H1 (cell line): ENCODE measurements around the gene COL26A1. TPM values are rescaled to one million over a fixed set of nuclear protein-coding genes. Genes with fewer than 3 reads are reported as not detected.

ENCODE experiments used
- CTCF ChIA-PET: fragments of 300-600 bp; sonication (Branson Sonifier 250); formaldehyde crosslinking; loops from one replicate; lab custom pipeline; 2021; ENCODE audit not compliant: partially characterized antibody; lab: Charles Lee
- POLR2A ChIA-PET: fragments of 300-600 bp; sonication (Branson Sonifier 250); formaldehyde crosslinking; loops from one replicate; lab custom pipeline; 2021; ENCODE audit warnings: inconsistent platforms; ENCODE audit not compliant: partially characterized antibody; lab: Charles Lee
- DNase-seq, 2 experiments: peaks; one replicate each; pipeline versions ENCODE4 v3.0.0 to v3.0.0-alpha.2; 2010 to 2022; ENCODE audit warnings: low spot score in 2 of 2, low read depth in 1 of 2, mixed read lengths in 1 of 2
- FAIRE-seq: peaks from 2 replicates; lab custom pipeline; 2011; peaks lifted over from hg19 to GRCh38; lab: Jason Lieb, UNC
- H2AFZ ChIP-seq: 2 replicates; pipeline ENCODE4 v1.8.1; 2012; ENCODE audit warnings: low read length, inconsistent platforms
- H2AK5ac ChIP-seq: 2 replicates; pipeline ENCODE4 v1.6.1; 2013; ENCODE audit warnings: low read depth, low read length
- H2BK120ac ChIP-seq: replicated peaks from 2 replicates; pipeline ENCODE3; 2013; ENCODE audit warnings: low read depth, low read length, inconsistent platforms
- H2BK12ac ChIP-seq: 2 replicates; pipeline ENCODE4 v1.6.1; 2013; ENCODE audit warnings: low read depth, low read length
- H2BK15ac ChIP-seq: 2 replicates; pipeline ENCODE4 v1.6.1; 2013; ENCODE audit warnings: low read length
- H2BK20ac ChIP-seq: 2 replicates; pipeline ENCODE4 v1.6.1; 2013; ENCODE audit warnings: low read length
- H2BK5ac ChIP-seq: 2 replicates; pipeline ENCODE4 v1.6.1; 2013; ENCODE audit warnings: low read depth, low read length
- H3K14ac ChIP-seq: 2 replicates; pipeline ENCODE4 v1.6.1; 2013; ENCODE audit warnings: inconsistent platforms; ENCODE audit not compliant: insufficient read length
- H3K18ac ChIP-seq: 2 replicates; pipeline ENCODE4 v1.6.1; 2013; ENCODE audit warnings: low read length; ENCODE audit errors: extremely low read depth
- H3K23ac ChIP-seq: 2 replicates; pipeline ENCODE4 v1.6.1; 2013; ENCODE audit warnings: inconsistent platforms; ENCODE audit not compliant: insufficient read length
- H3K23me2 ChIP-seq: 2 replicates; pipeline ENCODE4 v1.6.1; 2013; ENCODE audit warnings: low read depth, low read length
- H3K27ac ChIP-seq: 2 replicates; pipeline ENCODE4 v1.6.1; 2011; ENCODE audit warnings: low read depth, low read length, inconsistent platforms
- H3K27me3 ChIP-seq, 4 experiments: replicated peaks in 1 of 4; 1 replicate in 1 of 4; 2 replicates in 3 of 4; pipeline versions ENCODE4 v1.6.1 to v1.8.1; 2011 to 2013; ENCODE audit warnings: low read length in 3 of 4, mild to moderate bottlenecking in 3 of 4, inconsistent platforms in 2 of 4, mixed read lengths in 2 of 4, moderate library complexity in 1 of 4; ENCODE audit not compliant: control insufficient read depth in 3 of 4, insufficient read depth in 3 of 4; ENCODE audit errors: extremely low read depth in 1 of 4
- H3K36me3 ChIP-seq, 4 experiments: 2 replicates each; pipeline versions ENCODE4 v1.6.1 to v1.8.1; 2011 to 2013; ENCODE audit warnings: mild to moderate bottlenecking in 4 of 4, low read length in 3 of 4, moderate library complexity in 2 of 4, control low read depth in 1 of 4, inconsistent platforms in 1 of 4; ENCODE audit not compliant: insufficient read depth in 4 of 4, control insufficient read depth in 2 of 4
- H3K4ac ChIP-seq: replicated peaks from 2 replicates; pipeline ENCODE3; 2013; ENCODE audit warnings: low read length, low read depth, mixed read lengths, inconsistent platforms; ENCODE audit not compliant: insufficient read length
- H3K4me1 ChIP-seq, 4 experiments: replicated peaks in 1 of 4; 1 replicate in 1 of 4; 2 replicates in 3 of 4; pipeline versions ENCODE4 v1.6.1 to v1.8.1; 2011 to 2013; ENCODE audit warnings: low read length in 3 of 4, inconsistent platforms in 2 of 4, mixed read lengths in 1 of 4; ENCODE audit not compliant: insufficient read depth in 4 of 4, control insufficient read depth in 3 of 4
- H3K4me2 ChIP-seq, 2 experiments: 2 replicates each; pipeline versions ENCODE4 v1.6.1 to v1.8.1; 2011 to 2013; ENCODE audit warnings: low read depth in 2 of 2, low read length in 2 of 2, control low read depth in 1 of 2, inconsistent platforms in 1 of 2, mild to moderate bottlenecking in 1 of 2; ENCODE audit not compliant: insufficient read depth in 1 of 2
- H3K4me3 ChIP-seq, 4 experiments: fragments of 200-600, 300-600 bp in 1 of 4; sonication (generic), shearing (Covaris generic), sonication (Bioruptor Twin) in 1 of 4; 2 replicates each; pipeline versions ENCODE4 v1.5.1 to v1.8.1; 2011 to 2016; ENCODE audit warnings: low read length in 4 of 4, low read depth in 3 of 4, control low read depth in 2 of 4, inconsistent platforms in 2 of 4, mild to moderate bottlenecking in 2 of 4, mixed read lengths in 1 of 4, moderate library complexity in 1 of 4; ENCODE audit not compliant: insufficient read depth in 2 of 4; ENCODE audit errors: extremely low read depth in 1 of 4
- H3K56ac ChIP-seq: replicated peaks from 2 replicates; pipeline ENCODE3; 2013; ENCODE audit warnings: low read depth, mild to moderate bottlenecking, mixed read lengths, low read length, inconsistent platforms; ENCODE audit not compliant: insufficient read length
- H3K79me1 ChIP-seq: 2 replicates; pipeline ENCODE4 v1.6.1; 2013; ENCODE audit warnings: low read depth, low read length, control low read depth
- H3K79me2 ChIP-seq, 2 experiments: 2 replicates each; pipeline versions ENCODE4 v1.6.1 to v1.8.1; 2012 to 2013; ENCODE audit warnings: low read length in 2 of 2, mild to moderate bottlenecking in 2 of 2, inconsistent platforms in 1 of 2; ENCODE audit not compliant: insufficient read depth in 2 of 2, control insufficient read depth in 1 of 2
- H3K9ac ChIP-seq, 4 experiments: replicated peaks in 1 of 4; 1 replicate in 1 of 4; 2 replicates in 3 of 4; pipeline versions ENCODE4 v1.6.1 to v1.8.1; 2011 to 2013; ENCODE audit warnings: low read depth in 3 of 4, low read length in 3 of 4, control low read depth in 2 of 4, mild to moderate bottlenecking in 2 of 4, moderate library complexity in 2 of 4, inconsistent platforms in 1 of 4; ENCODE audit errors: extremely low read depth in 1 of 4
- H3K9me3 ChIP-seq, 2 experiments: 2 replicates each; pipeline versions ENCODE4 v1.6.1 to v1.8.1; 2012 to 2013; ENCODE audit warnings: mild to moderate bottlenecking in 2 of 2, moderate library complexity in 2 of 2, control low read depth in 1 of 2, inconsistent platforms in 1 of 2, low read depth in 1 of 2, low read length in 1 of 2, mixed read lengths in 1 of 2; ENCODE audit not compliant: insufficient read depth in 2 of 2
- H4K20me1 ChIP-seq, 2 experiments: replicated peaks in 1 of 2; 2 replicates each; pipeline versions ENCODE3 to v1.8.1; 2011 to 2013; ENCODE audit warnings: inconsistent platforms in 2 of 2, low read length in 2 of 2, mild to moderate bottlenecking in 1 of 2; ENCODE audit not compliant: insufficient read depth in 2 of 2, control insufficient read depth in 1 of 2
- H4K5ac ChIP-seq: 2 replicates; pipeline ENCODE4 v1.6.1; 2013; ENCODE audit warnings: low read length, low read depth, mixed read lengths, inconsistent platforms; ENCODE audit not compliant: insufficient read length
- H4K8ac ChIP-seq: 2 replicates; pipeline ENCODE4 v1.8.0; 2013; ENCODE audit warnings: mild to moderate bottlenecking, moderate library complexity, low read length, inconsistent platforms; ENCODE audit not compliant: insufficient read depth; ENCODE audit errors: extremely low read depth
- H4K91ac ChIP-seq: replicated peaks from 2 replicates; pipeline ENCODE3; 2013; ENCODE audit warnings: low read length, mixed read lengths, inconsistent platforms; ENCODE audit not compliant: insufficient read length
- CBX8 ChIP-seq: fragments of 300-800, 300-1000 bp; sonication (generic); IDR thresholded peaks from 2 replicates; pipeline ENCODE4 v1.7.1; 2016; ENCODE audit warnings: low read depth, low read length, borderline replicate concordance
- NRF1 ChIP-seq: IDR thresholded peaks from 2 replicates; pipeline ENCODE4 v1.6.1; 2011; ENCODE audit warnings: mild to moderate bottlenecking, low read depth, low read length, improper control_type of control experiment
- RXRA ChIP-seq: IDR thresholded peaks from 2 replicates; pipeline ENCODE4 v1.6.1; 2011; ENCODE audit warnings: low read depth, mild to moderate bottlenecking, low read length, moderate library complexity; ENCODE audit not compliant: insufficient read depth
- SRF ChIP-seq: IDR thresholded peaks from 2 replicates; pipeline ENCODE4 v1.6.1; 2011; ENCODE audit warnings: mild to moderate bottlenecking, low read depth, low read length, moderate library complexity
- TAF1 ChIP-seq: IDR thresholded peaks from 2 replicates; pipeline ENCODE4 v1.6.1; 2011; ENCODE audit warnings: mild to moderate bottlenecking, low read depth, low read length
- WGBS, 2 experiments: shearing (Covaris generic) in 1 of 2; methylation state at CpG; one replicate each; pipeline versions ENCODE4 v1.1.6 to v1.1.7; 2013 to 2015; ENCODE audit warnings: low lambda C conversion rate in 2 of 2, mixed read lengths in 2 of 2, inconsistent platforms in 1 of 2, low coverage in 1 of 2, missing lambda C conversion rate in 1 of 2; ENCODE audit not compliant: insufficient replicate concordance in 2 of 2, insufficient coverage in 1 of 2, insufficient read length in 1 of 2; ENCODE audit errors: extremely low coverage in 1 of 2, missing lambda C conversion rate in 1 of 2; 5-methylcytosine and 5-hydroxymethylcytosine counted together
- polyA plus RNA-seq, 7 experiments: library from polyadenylated mRNA; depleted of rRNA in 3 of 7; stranded (reverse) in 5 of 7; unstranded in 2 of 7; fragments of >200 nt in 5 of 7; fragments of 200-250 nt in 2 of 7; gene quantifications; 1 replicate in 5 of 7; 2 replicates in 1 of 7; 4 replicates in 1 of 7; pipeline versions ENCODE4 v1.2.1 to v1.2.3, GENCODE V29; 2011 to 2013; ENCODE audit warnings: missing spikeins in 2 of 7, mixed read lengths in 2 of 7
- total RNA-seq: library from RNA; stranded (reverse); fragmentation: NEBNext Ultra II Directional; extraction: Animal tissue kit (Norgen Biotek cat#: 25700); gene quantifications from 2 replicates; pipeline ENCODE4 v1.2.1, GENCODE V29; 2021

COL26A1 gene
- total and polyA plus RNA-seq, 2 of the 8 experiments (the other 6 are each of a cell fraction or from before 2014, with no cell fraction given): 51.1 to 68.8 TPM

DNA sequence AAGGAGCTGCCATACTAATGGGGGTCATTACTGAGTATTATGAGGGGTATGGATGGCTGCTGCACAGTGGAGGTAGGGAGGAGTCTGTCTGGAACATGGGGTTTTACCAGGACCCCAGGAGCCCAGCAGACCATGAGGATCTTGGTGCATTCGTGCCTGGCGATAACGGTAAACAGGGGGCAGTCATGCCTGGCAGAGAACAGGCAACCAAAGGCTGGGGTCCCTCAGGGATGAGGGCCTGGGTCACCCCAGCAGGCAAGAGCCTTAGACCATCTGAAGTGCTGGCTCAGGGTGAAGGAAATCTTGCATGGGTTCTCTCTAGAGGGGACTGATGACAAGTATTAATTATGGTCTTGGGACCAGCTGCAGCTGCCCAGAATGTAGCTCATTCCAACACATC lies 220.3 kb downstream of the COL26A1 start:
- Histone ChIP-seq H2BK20ac (no peak overlapping the region), H3K56ac (no peak overlapping the region), H3K79me2 (no peaks in the 10 kb centered on the region), H3K27me3 (no peaks in the 10 kb centered on the region), H3K23ac (no peak overlapping the region), H2AK5ac (no peak overlapping the region), H2BK5ac (no peak overlapping the region), H3K4me3 (no peak overlapping the region), H3K27ac (no peak overlapping the region), H3K4me2 (no peak overlapping the region), H4K20me1 (no peaks in the 10 kb centered on the region), H3K14ac (no peak overlapping the region), H3K18ac (no peak overlapping the region), H2BK120ac (no peak overlapping the region), H2BK15ac (no peak overlapping the region), H4K8ac (no peak overlapping the region), H3K9ac (no peak overlapping the region), H2BK12ac (0 out of 2 replicates have a peak overlapping the region, but pooled peaks have one; percentile 3), H3K4me1 (no peaks in the 10 kb centered on the region), H2AFZ (no peak overlapping the region), H4K5ac (no peak overlapping the region), H3K4ac (no peak overlapping the region), H3K79me1 (no peaks in the 10 kb centered on the region), H4K91ac (no peak overlapping the region), H3K9me3 (peaks cover 0 to 7% of the 10 kb centered on the region in 2 experiments; a peak in 1 of 4 replicates), H3K36me3 (no peaks in the 10 kb centered on the region), H3K23me2 (no peaks in the 10 kb centered on the region)
- CTCF ChIA-PET: interaction anchor here (0.7 to 5.6 kb wide), 4 partner anchors 11 to 268 kb away, joined by 3 to 23 read pairs (median 5); no protein-coding TSS in a partner anchor
- WGBS, 2 experiments: 98% methylated on average over 3 of the region's 3 CpGs; no CpG with 5 or more reads in 1 of the 2 experiments
- POLR2A ChIA-PET: interaction anchor here (1.3 to 1.8 kb wide), 2 partner anchors 9 to 21 kb away, joined by 5 to 8 read pairs; no protein-coding TSS in a partner anchor
- FAIRE-seq (no peak), DNase-seq (no peak)
- no peak for TF ChIP-seq RXRA
- TF ChIP-seq TAF1: no peak
- no peak for TF ChIP-seq SRF
- no peak for TF ChIP-seq CBX8
- no peak for TF ChIP-seq NRF1
